RKO (cell line): ENCODE measurements around the gene GTF2H3.
"Not testable (repeated sequence)": the region's sequence is repeated elsewhere in the genome, so short reads cannot be mapped to it uniquely, and the experiment has no call there.

Source experiments
- DNase-seq: peaks from one replicate; pipeline ENCODE4 v3.0.0-alpha.2; 2016; ENCODE audit warnings: low spot score

The GTF2H3 gene

DNA sequence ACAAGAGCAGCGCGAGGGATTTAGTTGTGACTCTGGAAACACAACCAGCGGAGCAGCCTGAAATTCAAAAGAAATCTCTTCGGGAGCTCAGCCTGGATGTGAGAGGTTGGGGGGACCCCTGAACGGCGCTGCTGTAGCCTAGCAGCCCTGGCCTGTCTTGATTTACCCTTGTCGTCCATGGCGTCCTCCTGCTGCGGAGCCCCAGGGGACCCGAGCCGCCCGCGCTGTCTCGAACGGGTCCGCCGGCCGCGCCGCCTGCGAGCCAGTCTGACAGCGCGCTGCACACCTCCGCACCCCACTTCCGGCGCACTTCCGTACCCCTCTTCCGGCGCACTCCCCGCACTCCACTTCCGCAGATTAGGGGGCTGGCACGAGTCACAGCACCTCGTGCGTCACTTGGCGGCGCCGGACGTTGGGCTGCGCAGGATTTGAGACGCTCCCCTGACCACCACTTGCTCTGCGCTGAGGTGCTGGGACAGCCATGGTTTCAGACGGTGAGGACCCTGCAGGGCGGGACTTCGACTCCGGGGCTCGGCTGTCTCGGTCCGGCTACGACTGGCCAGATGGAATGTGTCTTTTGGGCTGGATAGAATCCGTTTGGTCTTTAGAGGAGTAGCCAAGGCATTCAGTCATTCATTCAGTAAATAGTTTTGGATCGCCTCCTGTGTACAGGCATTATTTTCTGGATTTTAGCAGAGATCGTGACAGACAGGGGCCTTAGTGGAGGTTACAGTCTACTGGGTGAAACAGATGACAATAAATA is at the start of gene GTF2H3, which contains the start of gene EIF2B1:
TSS of gene GTF2H3 (plus strand) at position 451 of the 763 bp plus-strand sequence. CDS start at position 482, 31 bp downstream.
TSS of gene EIF2B1 (minus strand) at position 308 of the 763 bp plus-strand sequence. CDS start at position 179, 129 bp downstream.
- DNase-seq, result peak; percentile 98

DNA sequence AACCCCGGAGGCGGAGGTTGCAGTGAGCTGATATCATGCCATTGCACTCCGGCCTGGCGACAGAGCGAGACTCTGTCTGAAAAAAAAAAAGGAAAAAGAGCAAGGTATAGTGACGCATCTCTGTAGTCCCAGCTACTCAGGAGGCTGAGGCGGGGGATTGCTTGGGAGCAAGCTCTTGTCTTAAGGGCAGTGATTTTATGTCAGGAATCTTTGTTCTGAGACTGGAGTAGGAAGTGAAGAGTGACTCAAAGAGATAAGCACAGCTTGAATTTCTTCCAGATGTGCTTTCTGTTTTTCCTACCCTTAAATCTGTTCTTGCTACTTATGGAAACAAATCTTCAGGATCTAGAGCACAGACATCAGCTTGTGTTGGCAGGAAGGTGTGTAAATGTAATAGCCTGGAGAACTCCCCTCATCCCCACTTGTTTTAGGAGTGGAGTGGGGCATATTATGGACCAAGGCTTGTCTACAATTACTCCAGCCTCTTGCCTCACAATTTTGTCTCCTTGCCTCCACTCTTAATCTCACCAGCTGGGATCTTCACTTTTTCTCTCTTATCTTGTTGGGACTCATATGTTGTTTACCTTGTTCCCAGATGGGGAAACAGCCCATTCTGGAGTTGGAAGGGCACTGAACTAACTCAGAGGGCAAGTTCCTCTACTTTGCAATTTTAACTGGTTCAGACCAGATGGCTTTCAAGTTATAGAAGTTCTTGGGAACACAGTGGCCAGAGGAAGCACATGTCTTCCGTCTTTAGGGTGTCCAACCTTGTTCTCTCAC is 41.7 kb upstream of the GTF2H3 start:
- DNase-seq, result no peak

DNA sequence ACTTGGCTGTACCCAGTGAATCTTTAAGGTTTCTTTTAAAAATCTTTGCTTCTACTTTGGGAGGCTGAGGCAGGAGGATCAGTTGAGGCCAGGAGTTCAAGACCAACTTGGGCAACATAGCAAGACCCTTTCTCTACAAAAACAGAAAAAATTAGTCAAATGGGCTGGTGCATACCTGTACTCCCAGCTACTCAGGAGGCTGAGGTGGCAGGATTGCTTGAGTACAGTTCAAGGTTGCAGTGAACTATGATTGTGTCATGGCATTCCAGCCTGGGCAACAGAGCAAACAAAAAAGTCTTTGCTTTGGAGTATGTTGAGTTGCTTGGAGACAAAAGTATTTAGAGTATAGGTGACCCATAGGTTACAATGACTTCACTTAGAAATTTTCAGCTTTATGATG is 37.9 kb upstream of the GTF2H3 start:
- DNase-seq, result no peak

DNA sequence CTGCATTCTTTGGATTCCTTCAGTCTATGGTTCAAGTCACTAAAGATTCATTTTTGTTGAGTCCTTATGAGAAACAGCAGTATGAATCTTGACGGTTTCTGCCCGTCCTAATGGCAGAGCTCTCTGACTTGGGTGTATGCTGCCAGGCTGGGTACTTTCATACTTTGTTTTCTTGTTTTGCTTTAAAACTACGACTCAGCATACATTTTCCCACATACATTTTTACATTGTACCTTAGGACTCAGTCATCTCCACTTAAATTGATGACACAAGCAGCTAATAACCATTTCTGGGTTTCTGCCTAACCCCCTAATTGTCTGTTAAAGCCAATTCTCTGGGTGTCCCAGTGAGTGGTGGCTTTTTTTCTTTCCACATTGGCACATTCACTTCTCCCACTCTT is 36.5 kb upstream of the GTF2H3 start:
- DNase-seq, result no peak

GRCh38 chr12:123598522-123598921 is 35.1 kb upstream of the GTF2H3 start:
- no peak for DNase-seq

DNA sequence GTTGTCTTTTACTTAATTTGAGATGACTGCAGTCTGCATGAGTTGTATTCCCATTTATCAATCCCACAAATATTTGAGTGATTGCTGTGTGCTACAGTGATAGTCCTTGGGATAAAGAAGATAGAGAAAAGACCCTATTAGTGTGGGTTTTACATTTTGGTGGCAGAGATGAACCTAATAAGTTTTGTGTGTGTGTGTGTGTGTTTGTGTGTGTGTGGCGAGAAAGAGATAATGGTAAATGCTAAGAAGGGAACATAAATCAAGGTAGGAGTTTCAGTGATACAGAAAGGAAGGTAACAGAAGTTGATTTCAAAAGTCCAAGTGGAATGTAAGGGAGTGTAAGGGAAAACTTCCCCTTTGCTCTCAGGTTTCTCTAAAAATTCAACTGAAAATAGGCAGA is 34.3 kb upstream of the GTF2H3 start:
- no peak for DNase-seq

GRCh38 chr12:123599721-123600120 is 33.9 kb upstream of the GTF2H3 start:
- DNase-seq, result no peak

DNA sequence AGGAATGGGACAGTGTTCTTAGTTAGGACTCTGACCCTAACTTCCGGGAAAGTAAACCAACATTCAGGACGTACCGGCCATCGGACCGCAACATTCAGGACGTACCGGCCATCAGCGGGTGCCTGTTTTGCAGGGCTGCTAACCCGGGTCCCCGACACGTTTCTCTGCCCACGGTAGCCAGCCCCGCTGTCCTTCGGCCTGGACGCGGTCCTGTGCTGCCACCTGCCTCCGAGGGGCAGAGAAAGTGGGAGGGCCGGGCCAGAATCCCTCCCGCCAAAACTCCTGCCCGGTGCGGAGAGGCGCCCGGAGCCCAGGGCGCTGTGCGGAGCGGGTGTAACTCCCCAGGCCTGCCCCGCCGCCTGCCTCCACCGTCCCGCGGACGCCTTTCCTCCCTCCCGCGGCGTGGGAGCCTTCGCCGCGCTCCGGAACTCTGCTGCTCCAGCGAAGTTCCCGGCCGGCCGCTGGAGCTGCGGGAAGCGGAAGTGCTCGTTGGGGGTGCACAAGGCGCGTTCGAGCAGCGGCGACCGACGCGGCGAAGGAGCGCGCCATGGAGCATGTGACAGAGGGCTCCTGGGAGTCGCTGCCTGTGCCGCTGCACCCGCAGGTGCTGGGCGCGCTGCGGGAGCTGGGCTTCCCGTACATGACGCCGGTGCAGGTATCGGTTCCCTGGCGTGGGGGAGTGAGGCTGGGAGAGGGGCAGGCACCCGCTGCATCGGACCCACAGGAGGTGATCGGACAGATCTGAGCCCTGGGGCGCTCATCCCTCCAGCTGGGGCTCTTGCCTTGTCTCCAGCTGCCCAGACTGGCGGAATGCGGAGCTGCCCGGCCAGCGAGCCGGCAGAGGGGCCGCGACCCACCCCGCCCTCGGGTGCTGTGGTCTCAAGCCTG is 31.8 kb upstream of the GTF2H3 start, which contains the start of gene DDX55:
TSS of gene DDX55 (plus strand) at position 498 of the 888 bp plus-strand sequence. CDS start at position 548, 50 bp downstream.
- peak; percentile 88 for DNase-seq

DNA sequence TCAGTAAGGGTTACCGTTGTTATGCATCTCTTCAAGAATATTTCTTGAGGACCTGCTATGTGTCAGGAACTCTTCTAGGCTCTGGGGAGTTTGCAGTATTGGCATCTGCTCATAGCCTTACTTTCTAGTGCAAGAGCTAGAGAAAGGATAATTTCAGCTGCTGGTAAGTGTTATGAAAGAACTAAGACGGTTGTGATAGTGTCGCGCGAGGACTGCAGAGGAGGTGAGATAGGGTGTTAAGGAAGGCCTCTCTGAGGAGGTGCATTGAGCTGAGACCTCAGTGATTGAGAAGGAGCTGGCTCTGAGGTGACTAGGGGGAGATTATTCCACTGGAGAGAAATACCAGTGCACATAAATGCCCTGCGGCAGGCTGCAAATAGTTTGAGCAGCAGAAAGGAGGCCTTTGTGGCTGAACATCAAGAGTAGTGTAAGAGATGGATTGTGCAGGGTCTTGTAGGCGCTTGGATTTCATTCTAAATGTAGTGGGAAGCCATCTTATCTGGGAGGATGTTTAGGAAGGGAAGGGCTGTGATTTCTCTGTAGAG is 30.9 kb upstream of the GTF2H3 start:
- no peak for DNase-seq

DNA sequence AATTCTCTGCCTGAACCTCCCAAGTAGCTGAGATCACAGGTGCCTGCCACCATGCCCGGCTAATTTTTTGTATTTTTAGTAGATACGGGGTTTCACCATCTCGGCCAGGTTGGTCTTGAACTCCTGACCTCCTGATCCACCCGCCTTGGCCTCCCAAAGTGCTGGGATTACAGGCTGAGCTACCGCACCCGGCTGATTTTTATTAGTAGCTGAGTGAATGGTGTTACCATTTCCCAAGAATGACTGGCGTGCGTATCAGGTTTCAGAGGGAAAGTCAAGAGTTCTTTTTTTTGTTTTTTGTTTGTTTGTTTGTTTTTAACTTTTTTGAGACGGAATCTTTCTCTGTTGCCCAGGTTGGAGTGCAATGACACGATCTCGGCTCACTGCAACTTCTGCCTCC is 30.1 kb upstream of the GTF2H3 start:
- DNase-seq, result not testable (repeated sequence)

- DNase-seq, result no peak
Observed at GRCh38 chr12:123607756-123608155, 25.9 kb upstream of the GTF2H3 start.

- DNase-seq, result no peak
Observed at GRCh38 chr12:123608182-123608581, 25.4 kb upstream of the GTF2H3 start.

GRCh38 chr12:123614110-123614509 is 19.5 kb upstream of the GTF2H3 start:
- DNase-seq, result no peak

GRCh38 chr12:123614531-123614930 is 19.1 kb upstream of the GTF2H3 start:
- DNase-seq, result peak; percentile 37

GRCh38 chr12:123617144-123617543 is 16.5 kb upstream of the GTF2H3 start:
- no peak for DNase-seq

DNA sequence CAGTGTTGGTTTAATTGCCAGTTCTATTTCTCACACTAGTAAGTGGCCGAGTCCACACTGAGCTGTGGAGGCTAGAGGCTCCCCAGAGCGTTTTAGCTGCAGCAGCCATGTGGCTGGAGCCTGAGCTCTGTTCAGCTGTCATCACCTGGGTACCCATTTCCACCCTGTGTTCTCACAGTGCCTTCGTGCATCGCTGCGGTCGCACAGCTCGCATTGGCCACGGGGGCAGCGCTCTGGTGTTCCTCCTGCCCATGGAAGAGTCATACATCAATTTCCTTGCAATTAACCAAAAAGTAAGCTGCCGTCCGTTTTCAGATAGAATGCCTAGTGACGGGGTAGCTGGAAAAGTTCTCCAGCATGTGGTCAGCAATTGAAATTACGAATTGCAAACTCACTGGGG is 16.0 kb upstream of the GTF2H3 start:
- DNase-seq, result no peak

- no peak for DNase-seq
Observed at GRCh38 chr12:123621101-123621500, 12.5 kb upstream of the GTF2H3 start.

DNA sequence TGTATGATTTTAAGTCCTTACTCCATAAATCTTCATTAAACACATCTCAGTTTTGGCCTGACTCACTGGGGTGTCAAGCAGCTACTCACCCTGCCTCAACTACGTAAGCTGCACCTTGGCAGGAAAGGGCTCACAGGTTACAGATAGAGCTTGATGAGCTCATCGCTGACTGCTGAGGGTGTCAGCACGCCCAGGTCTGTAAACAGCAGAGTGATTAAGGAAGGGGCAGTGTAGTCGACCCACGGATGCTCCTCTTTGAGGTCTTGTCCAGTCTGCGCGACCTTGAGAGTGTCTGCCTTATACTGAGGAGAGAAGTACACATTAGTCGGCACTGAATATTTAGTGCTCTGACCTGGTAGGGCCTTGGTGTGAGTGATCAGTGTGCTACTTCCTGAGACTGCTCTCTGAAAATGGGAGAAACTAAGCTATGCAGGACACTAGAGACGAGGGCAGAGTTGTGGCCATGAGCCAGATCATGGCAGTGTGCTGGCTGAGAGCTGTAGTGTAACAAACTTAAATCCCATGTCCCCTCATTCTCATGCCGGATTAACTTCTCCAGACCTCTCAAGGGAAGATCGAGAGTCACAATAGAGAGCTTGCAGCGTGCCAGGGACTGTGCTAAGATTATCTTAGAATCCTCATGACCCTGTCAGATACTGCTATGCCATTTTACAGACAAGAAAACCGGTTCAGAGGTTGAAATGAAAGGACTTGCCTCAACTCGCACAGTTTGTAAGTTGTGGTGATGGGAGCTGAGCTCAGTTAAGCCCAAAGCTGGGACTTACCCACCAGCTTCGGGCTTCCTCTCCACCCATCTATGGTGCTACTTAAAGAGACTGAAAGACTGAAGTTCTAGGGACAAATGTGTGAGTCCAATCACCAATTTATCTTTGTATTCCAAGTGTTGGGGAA is 11.8 kb upstream of the GTF2H3 start:
- peak; percentile 78 for DNase-seq

DNA sequence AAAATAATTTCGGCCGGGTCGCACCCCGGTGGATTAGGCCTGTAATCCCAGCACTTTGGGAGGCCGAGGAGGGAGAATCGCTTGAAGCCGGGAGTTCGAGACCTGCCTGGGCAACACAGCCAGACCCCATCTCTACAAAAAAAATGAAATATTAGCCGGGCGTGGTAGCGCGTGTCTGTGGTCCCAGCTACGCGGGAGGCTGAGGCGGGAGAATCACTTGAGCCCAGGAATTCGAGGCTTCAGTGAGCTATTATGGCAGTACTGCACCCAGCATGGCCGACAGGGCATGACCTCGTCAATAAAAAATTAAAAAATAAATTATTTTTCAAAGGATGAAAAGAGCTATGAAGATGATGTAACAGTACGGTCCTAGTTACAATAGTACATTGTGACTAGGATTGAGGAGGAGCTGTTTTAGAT is 523 bp downstream of the GTF2H3 start:
- DNase-seq, result peak; percentile 19

- no peak for DNase-seq
Observed at GRCh38 chr12:123643911-123644310, 10.3 kb downstream of the GTF2H3 start.

DNA sequence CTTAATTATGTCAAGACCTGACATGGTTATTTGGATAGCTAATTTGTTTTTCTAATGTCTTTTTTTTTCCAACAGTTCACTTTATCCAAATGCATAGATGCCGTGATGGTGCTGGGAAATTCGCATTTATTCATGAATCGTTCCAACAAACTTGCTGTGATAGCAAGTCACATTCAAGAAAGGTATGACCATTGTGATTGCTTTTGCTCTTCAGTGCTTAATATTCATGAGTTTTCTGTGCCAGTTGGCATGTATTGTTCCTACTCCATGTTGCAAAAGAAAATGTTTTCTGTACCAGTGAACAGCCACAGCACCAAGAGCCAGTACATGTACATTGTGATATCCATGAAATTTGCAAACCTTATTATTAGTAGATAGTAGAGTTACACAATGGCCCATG is 11.8 kb downstream of the GTF2H3 start:
- DNase-seq, result no peak
